Epithelial cell of esophagus (primary cell): ENCODE data around the gene MAP4K3.

Source experiments
- DNase-seq: peaks from one replicate; pipeline ENCODE4 v3.0.0; 2010; ENCODE audit warnings: low read depth
- H3K4me3 ChIP-seq: 2 replicates; pipeline ENCODE4 v1.5.1; 2011; ENCODE audit warnings: mild to moderate bottlenecking, low read length, control low read depth
- TF ChIP-seq, protein P1 (sequence below): IDR thresholded peaks from 2 replicates; pipeline ENCODE4 v1.5.1; 2011; ENCODE audit warnings: low read depth, mild to moderate bottlenecking, low read length, control low read depth, inconsistent platforms; ENCODE audit not compliant: insufficient read depth; ENCODE audit errors: missing control alignments

Gene MAP4K3

DNA sequence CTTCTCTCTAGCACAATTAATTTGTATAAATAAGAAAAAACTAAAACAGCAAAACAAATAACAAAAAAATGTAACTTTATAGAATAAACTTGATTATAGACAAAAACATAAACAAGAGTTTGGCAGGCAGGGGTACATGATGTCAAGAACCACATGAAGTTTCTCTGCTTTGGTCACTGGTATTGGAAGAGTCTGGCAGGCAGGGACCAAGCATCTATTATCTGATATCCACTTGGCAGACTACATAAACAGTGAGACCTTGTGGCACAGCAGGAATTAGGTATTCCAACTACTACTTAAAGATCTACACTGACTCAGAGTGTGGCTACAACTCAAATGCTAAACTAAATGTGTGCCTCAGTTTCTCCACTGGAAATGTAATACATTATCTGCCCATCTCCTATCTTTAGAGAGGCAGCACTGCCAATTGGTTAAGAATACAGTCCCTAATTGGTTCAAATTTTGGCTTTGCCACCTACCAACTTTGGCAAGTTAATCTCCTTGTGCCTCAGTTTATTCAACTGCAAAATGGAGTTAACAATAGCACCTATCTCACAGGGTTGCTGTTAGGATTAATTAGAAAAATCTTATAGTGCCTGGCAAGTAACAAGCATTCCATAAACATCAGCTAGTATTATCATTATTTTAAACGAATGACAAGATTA lies 2.7 kb downstream of the MAP4K3 start:
- no peak overlapping the region for H3K4me3 ChIP-seq
- no peak for DNase-seq
- TF ChIP-seq, protein P1, sequence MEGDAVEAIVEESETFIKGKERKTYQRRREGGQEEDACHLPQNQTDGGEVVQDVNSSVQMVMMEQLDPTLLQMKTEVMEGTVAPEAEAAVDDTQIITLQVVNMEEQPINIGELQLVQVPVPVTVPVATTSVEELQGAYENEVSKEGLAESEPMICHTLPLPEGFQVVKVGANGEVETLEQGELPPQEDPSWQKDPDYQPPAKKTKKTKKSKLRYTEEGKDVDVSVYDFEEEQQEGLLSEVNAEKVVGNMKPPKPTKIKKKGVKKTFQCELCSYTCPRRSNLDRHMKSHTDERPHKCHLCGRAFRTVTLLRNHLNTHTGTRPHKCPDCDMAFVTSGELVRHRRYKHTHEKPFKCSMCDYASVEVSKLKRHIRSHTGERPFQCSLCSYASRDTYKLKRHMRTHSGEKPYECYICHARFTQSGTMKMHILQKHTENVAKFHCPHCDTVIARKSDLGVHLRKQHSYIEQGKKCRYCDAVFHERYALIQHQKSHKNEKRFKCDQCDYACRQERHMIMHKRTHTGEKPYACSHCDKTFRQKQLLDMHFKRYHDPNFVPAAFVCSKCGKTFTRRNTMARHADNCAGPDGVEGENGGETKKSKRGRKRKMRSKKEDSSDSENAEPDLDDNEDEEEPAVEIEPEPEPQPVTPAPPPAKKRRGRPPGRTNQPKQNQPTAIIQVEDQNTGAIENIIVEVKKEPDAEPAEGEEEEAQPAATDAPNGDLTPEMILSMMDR: no peak

DNA sequence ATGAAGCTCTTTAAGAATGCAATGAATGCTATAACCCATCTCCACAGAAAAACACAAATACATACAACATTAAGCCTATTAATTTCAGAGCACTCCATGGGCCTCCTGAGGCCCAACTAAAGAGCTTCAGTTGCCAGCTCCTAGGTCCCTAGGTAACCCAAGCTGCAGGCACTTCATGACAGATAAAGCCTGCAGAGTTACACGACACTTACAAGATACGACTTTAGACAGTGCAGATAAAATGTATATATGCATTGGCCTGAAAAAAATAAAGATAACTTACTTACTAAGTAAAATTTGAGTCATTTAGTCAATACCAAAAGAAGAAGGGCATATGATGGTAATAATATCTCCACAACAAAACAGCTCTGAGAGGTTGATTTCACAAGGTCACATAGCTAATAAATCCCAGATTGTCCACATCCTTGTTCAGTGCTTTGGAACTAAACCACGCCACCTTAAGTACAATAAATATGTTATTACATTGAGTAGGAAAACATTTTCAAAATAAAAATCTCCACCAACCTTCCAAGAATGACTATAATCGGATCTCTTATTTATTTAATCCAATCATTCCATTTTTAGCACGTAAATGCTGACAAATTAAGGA lies 3.4 kb downstream of the MAP4K3 start:
- TF ChIP-seq, protein P1: no peak
- no peak overlapping the region for H3K4me3 ChIP-seq
- DNase-seq: no peak

DNA sequence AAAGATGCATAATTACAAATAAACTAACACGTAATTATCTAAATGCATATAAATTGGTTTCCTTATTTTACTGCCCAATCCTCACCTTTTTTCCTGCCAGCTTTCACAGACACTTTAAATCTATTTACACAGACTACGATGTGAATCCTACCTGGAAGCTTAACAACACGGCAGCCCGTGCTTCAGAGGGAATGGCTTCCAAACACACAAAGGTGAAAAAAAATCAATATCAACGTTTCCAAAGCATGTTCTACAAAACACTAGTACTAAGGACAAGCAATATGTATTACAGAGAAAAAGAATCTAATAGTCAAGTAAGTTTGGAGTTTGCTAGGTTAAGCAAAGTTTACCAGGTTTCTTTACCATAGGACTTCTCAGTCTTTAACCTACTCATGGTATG lies 4.4 kb downstream of the MAP4K3 start:
- DNase-seq: no peak
- H3K4me3 ChIP-seq: no peak overlapping the region
- TF ChIP-seq, protein P1: no peak

DNA sequence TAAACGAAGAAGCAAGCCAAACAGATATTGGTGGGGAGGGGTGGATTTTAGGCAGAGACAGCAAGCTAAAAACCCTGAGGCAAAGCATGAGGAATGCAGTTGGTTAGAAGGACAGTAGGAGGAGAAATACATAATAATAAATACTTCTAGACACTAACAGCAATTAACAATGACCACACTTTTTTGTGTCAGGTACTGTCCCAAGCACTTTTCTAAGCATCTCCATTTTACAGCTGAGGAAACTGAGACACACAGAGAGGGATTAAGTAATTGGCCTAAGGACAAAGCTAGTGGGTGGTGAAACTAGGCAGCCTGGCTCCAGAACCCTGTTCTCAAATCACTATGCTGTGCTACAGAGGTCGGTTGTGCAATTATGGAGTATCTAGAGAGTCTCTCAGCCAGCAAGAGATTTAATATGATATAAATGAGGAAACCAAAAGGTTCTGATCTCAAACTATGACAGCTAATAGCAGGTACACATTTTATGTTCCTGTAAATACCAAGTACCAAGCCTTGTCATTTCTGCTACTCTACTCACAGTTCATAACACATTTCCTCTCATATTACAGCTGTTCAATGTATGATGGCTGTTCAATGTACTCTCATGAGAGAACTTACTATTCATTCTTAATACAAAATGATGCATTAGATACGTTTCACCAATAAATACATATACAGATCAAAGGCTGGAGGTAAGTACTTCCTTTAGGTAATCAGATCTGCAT lies 5.3 kb downstream of the MAP4K3 start:
- no peak overlapping the region for H3K4me3 ChIP-seq
- DNase-seq: peak; percentile 65
- TF ChIP-seq, protein P1: no peak

- TF ChIP-seq, protein P1: no peak
- peak; percentile 38 for DNase-seq
- no peak overlapping the region for H3K4me3 ChIP-seq
Observed at GRCh38 chr2:39429746-39430145, 7.3 kb downstream of the MAP4K3 start.

DNA sequence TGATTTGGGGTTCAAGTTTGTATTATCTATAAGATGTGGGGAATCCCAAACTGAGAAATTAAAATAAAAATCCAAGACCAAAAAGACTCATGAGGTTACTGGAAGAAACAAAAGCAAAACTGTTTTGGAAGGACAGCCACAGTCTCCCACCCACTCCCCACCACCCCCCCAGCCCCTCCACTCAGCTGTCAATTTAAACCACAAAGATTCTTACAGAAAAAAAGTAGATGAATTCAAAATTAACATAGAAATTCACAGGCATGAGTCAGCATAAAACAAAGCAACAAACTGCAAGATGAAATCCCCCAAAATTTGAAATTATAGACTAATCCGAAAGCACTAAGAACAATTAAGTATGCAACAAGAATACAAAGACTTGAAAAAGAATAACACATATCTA lies 12.1 kb downstream of the MAP4K3 start:
- H3K4me3 ChIP-seq: no peak overlapping the region
- TF ChIP-seq, protein P1: no peak
- no peak for DNase-seq
